NOMO-1 (cell line): Measurements from ENCODE around the gene MYLK.
"Not testable (repeated sequence)": the region's sequence is repeated elsewhere in the genome, so short reads cannot be mapped to it uniquely, and the experiment has no call there.

Source experiments
- DNase-seq, 2 experiments: peaks; one replicate each; lab custom pipeline; 2025; ENCODE audit not compliant: unreplicated experiment in 2 of 2; lab: John Stamatoyannopoulos, UW

Gene MYLK

GRCh38 chr3:123610331-123610730 lies 273.8 kb downstream of the MYLK start:
- DNase-seq, result no peak

GRCh38 chr3:123609063-123609462 lies 275.1 kb downstream of the MYLK start:
- no peak for DNase-seq

GRCh38 chr3:123608263-123608937 lies 275.7 kb downstream of the MYLK start:
- no peak for DNase-seq

GRCh38 chr3:123606527-123606926 lies 277.6 kb downstream of the MYLK start:
- DNase-seq, result no peak

GRCh38 chr3:123605789-123606234 lies 278.3 kb downstream of the MYLK start:
- no peak for DNase-seq

- not testable (repeated sequence) for DNase-seq
Observed at GRCh38 chr3:123603153-123603552, 281.0 kb downstream of the MYLK start.

- DNase-seq, result no peak
Observed at GRCh38 chr3:123602325-123602724, 281.8 kb downstream of the MYLK start.

GRCh38 chr3:123600863-123601262 lies 283.3 kb downstream of the MYLK start:
- DNase-seq, result not testable (repeated sequence)

GRCh38 chr3:123597561-123597960 lies 286.6 kb downstream of the MYLK start:
- DNase-seq, result no peak

- DNase-seq, result no peak
Observed at GRCh38 chr3:123595396-123596180, 288.5 kb downstream of the MYLK start.

GRCh38 chr3:123593381-123593780 lies 290.8 kb downstream of the MYLK start:
- DNase-seq, result no peak

GRCh38 chr3:123590685-123591450 lies 293.3 kb downstream of the MYLK start:
- DNase-seq, result no peak

- DNase-seq, result no peak
Observed at GRCh38 chr3:123587401-123587800, 296.7 kb downstream of the MYLK start.

GRCh38 chr3:123586968-123587367 lies 297.2 kb downstream of the MYLK start:
- no peak for DNase-seq

GRCh38 chr3:123586131-123586530 lies 298.0 kb downstream of the MYLK start:
- peak; percentile 27 to 30 for DNase-seq

GRCh38 chr3:123584988-123585937 lies 298.9 kb downstream of the MYLK start, which contains the start of gene HACD2:
TSS of gene HACD2 (minus strand) at chr3:123585053. CDS start at chr3:123585027, 26 bp downstream.
- peak; percentile 97 for DNase-seq

- DNase-seq, result peak; percentile 9 to 52
Observed at GRCh38 chr3:123584284-123584987, 299.7 kb downstream of the MYLK start.

GRCh38 chr3:123583561-123583960 lies 300.6 kb downstream of the MYLK start:
- DNase-seq, result no peak

GRCh38 chr3:123582315-123582714 lies 301.8 kb downstream of the MYLK start:
- DNase-seq, result no peak
